Measurements from ENCODE around the gene SCAPER. TPM values are rescaled to one million over a fixed set of nuclear protein-coding genes. Genes with fewer than 3 reads are reported as not detected.

SCAPER gene
- total and polyA plus RNA-seq, 2 of the 4 experiments (the other 2 are of a cell fraction), result 2.9 to 9.7 TPM

DNA sequence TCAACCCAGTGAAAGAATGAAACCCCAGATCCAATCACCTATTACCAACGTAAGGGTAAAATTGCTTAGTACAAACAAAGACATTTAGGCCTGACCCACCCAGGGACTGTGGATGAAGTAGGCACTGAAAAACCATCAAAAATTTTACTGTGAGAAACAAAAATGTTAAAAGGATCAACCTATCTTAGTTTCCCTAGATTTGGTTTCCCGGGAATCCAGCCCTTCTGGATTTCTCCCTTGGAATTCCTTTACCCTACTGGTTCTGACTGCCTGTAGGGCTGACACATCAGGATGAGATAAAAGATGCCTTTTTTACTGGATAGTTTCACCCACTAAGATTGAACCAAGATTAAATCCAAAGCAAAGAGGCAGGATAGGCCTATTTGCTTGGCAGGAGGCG lies 102.7 kb downstream of the SCAPER start:
- H3K4me2 ChIP-seq (ENCODE audit: low read depth, low read length), result no peak overlapping the region
- H2AK5ac ChIP-seq (ENCODE audit: low read depth, low read length), result no peak overlapping the region
- no peak overlapping the region for H3K9ac ChIP-seq (ENCODE audit: low read depth, low read length)
- H2BK120ac ChIP-seq (ENCODE audit: low read depth, low read length), result no peak overlapping the region
- CTCF ChIA-PET, result no interaction called here
- no peak overlapping the region for H2BK15ac ChIP-seq (ENCODE audit: low read depth, low read length)
- no peak overlapping the region for H4K8ac ChIP-seq (ENCODE audit: low read depth in 2 of 2, low read length in 2 of 2)
- H4K91ac ChIP-seq (ENCODE audit: insufficient read depth, low read depth, low read length), result no peak overlapping the region
- no peak overlapping the region for H4K5ac ChIP-seq (ENCODE audit: low read depth, low read length)
- H3K27me3 ChIP-seq (ENCODE audit: control insufficient read depth, insufficient read depth, low read length), result no peaks in the 10 kb centered on the region
- no CpG with 5 or more reads among the region's 3 CpGs for WGBS, 2 experiments (ENCODE audit: extremely low coverage in 2 of 2, insufficient read length in 1 of 2)
- POLR2A ChIA-PET (ENCODE audit: unreplicated experiment), result no interaction called here
- TF ChIP-seq RFX5 (IDR thresholded peaks at IDR 0.05; ENCODE audit: low read depth, low read length), result no peak
- no peak for TF ChIP-seq RCOR1 (IDR thresholded peaks at IDR 0.05; ENCODE audit: insufficient replicate concordance, low read length)
- no peak for TF ChIP-seq MAZ (IDR thresholded peaks at IDR 0.05; ENCODE audit: borderline replicate concordance, low read depth, low read length)
- no peak for TF ChIP-seq BHLHE40 (IDR thresholded peaks at IDR 0.05; ENCODE audit: low read depth, low read length)
- TF ChIP-seq MXI1 (IDR thresholded peaks at IDR 0.05; ENCODE audit: borderline replicate concordance, low read depth, low read length), result no peak
- no peak for TF ChIP-seq RAD21 (IDR thresholded peaks at IDR 0.05; ENCODE audit: low read length)
- no peak for TF ChIP-seq FOS (IDR thresholded peaks at IDR 0.05; ENCODE audit: low read depth, low read length)
- TF ChIP-seq, protein P1, sequence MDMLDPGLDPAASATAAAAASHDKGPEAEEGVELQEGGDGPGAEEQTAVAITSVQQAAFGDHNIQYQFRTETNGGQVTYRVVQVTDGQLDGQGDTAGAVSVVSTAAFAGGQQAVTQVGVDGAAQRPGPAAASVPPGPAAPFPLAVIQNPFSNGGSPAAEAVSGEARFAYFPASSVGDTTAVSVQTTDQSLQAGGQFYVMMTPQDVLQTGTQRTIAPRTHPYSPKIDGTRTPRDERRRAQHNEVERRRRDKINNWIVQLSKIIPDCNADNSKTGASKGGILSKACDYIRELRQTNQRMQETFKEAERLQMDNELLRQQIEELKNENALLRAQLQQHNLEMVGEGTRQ (IDR thresholded peaks at IDR 0.05; ENCODE audit: low read depth, low read length), result no peak
- TF ChIP-seq, protein P2, sequence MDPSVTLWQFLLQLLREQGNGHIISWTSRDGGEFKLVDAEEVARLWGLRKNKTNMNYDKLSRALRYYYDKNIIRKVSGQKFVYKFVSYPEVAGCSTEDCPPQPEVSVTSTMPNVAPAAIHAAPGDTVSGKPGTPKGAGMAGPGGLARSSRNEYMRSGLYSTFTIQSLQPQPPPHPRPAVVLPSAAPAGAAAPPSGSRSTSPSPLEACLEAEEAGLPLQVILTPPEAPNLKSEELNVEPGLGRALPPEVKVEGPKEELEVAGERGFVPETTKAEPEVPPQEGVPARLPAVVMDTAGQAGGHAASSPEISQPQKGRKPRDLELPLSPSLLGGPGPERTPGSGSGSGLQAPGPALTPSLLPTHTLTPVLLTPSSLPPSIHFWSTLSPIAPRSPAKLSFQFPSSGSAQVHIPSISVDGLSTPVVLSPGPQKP (IDR thresholded peaks at IDR 0.05; ENCODE audit: borderline replicate concordance, low read depth, low read length), result no peak
- no peak for TF ChIP-seq CEBPB (IDR thresholded peaks at IDR 0.05; ENCODE audit: low read depth, low read length)
- TF ChIP-seq, protein P3, sequence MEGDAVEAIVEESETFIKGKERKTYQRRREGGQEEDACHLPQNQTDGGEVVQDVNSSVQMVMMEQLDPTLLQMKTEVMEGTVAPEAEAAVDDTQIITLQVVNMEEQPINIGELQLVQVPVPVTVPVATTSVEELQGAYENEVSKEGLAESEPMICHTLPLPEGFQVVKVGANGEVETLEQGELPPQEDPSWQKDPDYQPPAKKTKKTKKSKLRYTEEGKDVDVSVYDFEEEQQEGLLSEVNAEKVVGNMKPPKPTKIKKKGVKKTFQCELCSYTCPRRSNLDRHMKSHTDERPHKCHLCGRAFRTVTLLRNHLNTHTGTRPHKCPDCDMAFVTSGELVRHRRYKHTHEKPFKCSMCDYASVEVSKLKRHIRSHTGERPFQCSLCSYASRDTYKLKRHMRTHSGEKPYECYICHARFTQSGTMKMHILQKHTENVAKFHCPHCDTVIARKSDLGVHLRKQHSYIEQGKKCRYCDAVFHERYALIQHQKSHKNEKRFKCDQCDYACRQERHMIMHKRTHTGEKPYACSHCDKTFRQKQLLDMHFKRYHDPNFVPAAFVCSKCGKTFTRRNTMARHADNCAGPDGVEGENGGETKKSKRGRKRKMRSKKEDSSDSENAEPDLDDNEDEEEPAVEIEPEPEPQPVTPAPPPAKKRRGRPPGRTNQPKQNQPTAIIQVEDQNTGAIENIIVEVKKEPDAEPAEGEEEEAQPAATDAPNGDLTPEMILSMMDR (conservative IDR thresholded peaks at IDR 0.05; ENCODE audit: low read depth, low read length), result no peak
- no peak for TF ChIP-seq SMC3 (IDR thresholded peaks at IDR 0.05; ENCODE audit: low read depth, low read length)
- H3K9me3 ChIP-seq (ENCODE audit: control insufficient read depth, insufficient read depth, low read length), result no peaks in the 10 kb centered on the region
- H3K36me3 ChIP-seq (ENCODE audit: control insufficient read depth, insufficient read depth, low read length), result peaks cover 2% of the 10 kb centered on the region; the same call in 1 of the 2 replicates
- no peak overlapping the region for H2AK9ac ChIP-seq (replicated peaks; ENCODE audit: low read depth, low read length, poor library complexity)
- no peak overlapping the region for H2BK20ac ChIP-seq (ENCODE audit: low read depth, low read length)
- H3K4me3 ChIP-seq (ENCODE audit: insufficient read depth, low read depth, low read length), result no peak overlapping the region
- DNase-seq (no peak), ATAC-seq (ENCODE audit: low read depth) (no peak)
- H3K4me1 ChIP-seq (ENCODE audit: control insufficient read depth, insufficient read depth, low read length), result peaks cover 4% of the 10 kb centered on the region
- in situ Hi-C loops (cut with MboI; ENCODE audit: low sequenced_read_pairs) (no loop called here), intact Hi-C loops (cut with micrococcal nuclease) (no loop called here), dilution Hi-C loops (cut with HindIII; ENCODE audit: low sequenced_read_pairs, unreplicated experiment) (no loop called here)
- no TSS peak for BruUV-seq (replicated peaks)
- H3K18ac ChIP-seq (ENCODE audit: low read depth, low read length), result no peak overlapping the region
- no peaks in the 10 kb centered on the region for H4K20me1 ChIP-seq (ENCODE audit: insufficient read depth, low read length)
- H2BK5ac ChIP-seq (ENCODE audit: low read depth, low read length, poor library complexity, severe bottlenecking), result no peak overlapping the region
- H3K56ac ChIP-seq (ENCODE audit: extremely low read depth, insufficient read depth, low read length), result no peak overlapping the region
- no peak overlapping the region for H3K27ac ChIP-seq (ENCODE audit: insufficient read depth, low read length)
- peaks cover 0 to 4% of the 10 kb centered on the region in 2 experiments; a peak in 1 of 4 replicates for H3K79me1 ChIP-seq (ENCODE audit: low read depth in 1 of 2, low read length in 2 of 2)
- H3K9me1 ChIP-seq (ENCODE audit: insufficient read depth, low read length), result peaks cover 5% of the 10 kb centered on the region; the same call in 1 of the 2 replicates
- no peak overlapping the region for H3K14ac ChIP-seq (replicated peaks; ENCODE audit: low read depth, low read length)
- H3K4ac ChIP-seq (ENCODE audit: low read depth, low read length), result no peak overlapping the region
- H3K23ac ChIP-seq (ENCODE audit: low read depth, low read length), result no peak overlapping the region
- H2AFZ ChIP-seq (replicated peaks; ENCODE audit: low read length, poor library complexity), result no peak overlapping the region
